Body of pancreas (tissue), 4 donors: ENCODE data around the gene RAMP1. TPM values are rescaled to one million over a fixed set of nuclear protein-coding genes. Genes with fewer than 3 reads are reported as not detected.
A peak's percentile ranks its signal among the peaks of the same experiment; 100 is the strongest.

Source experiments
- ATAC-seq: fragments of 150-250 bp; one replicate; pipeline ENCODE4 v1.9.1; 2016
- DNase-seq, 4 donors: peaks; one replicate each; pipeline ENCODE4 v3.0.0-alpha.2; 2019
- H3K27ac ChIP-seq, 4 donors: fragments of 200-600 bp; sonication (generic); 1 replicate in 3 of 4; 2 replicates in 1 of 4; pipeline versions ENCODE4 v1.5.1 to v1.6.1; 2016 to 2019; ENCODE audit warnings: mild to moderate bottlenecking in 1 of 4, mixed read lengths in 1 of 4, moderate library complexity in 1 of 4
- H3K27me3 ChIP-seq, 2 donors: fragments of 200-600 bp; sonication (generic); one replicate each; pipeline ENCODE4 v1.6.0; 2016; ENCODE audit warnings: mild to moderate bottlenecking in 1 of 2
- H3K36me3 ChIP-seq, 2 donors: fragments of 200-600 bp; sonication (generic); replicated peaks in 1 of 2; 2 replicates each; pipeline ENCODE4 v1.5.1; 2016; ENCODE audit warnings: low read depth in 2 of 2; ENCODE audit not compliant: insufficient read depth in 1 of 2
- H3K4me1 ChIP-seq: fragments of 200-600 bp; sonication (generic); one replicate; pipeline ENCODE4 v1.6.0; 2016
- H3K4me3 ChIP-seq, 2 donors: fragments of 200-600 bp; sonication (generic); 1 replicate in 1 of 2; 2 replicates in 1 of 2; pipeline ENCODE4 v1.5.1; 2016 to 2019
- H3K9me3 ChIP-seq, 3 donors: fragments of 200-600 bp; sonication (generic); 1 replicate in 2 of 3; 2 replicates in 1 of 3; pipeline ENCODE4 v1.5.1; 2016
- POLR2A ChIP-seq, 3 donors: fragments of 450-650 bp; IDR thresholded peaks; one replicate each; pipeline ENCODE4 v1.6.1; 2016; ENCODE audit warnings: antibody characterized with exemption in 3 of 3, mild to moderate bottlenecking in 2 of 3
- WGBS, 2 donors: methylation state at CpG; one replicate each; pipeline ENCODE4 v1.1.5; 2017; 5-methylcytosine and 5-hydroxymethylcytosine counted together
- intact Hi-C: fragments of 100-400 bp; cut with DNase I; formaldehyde crosslinking; loops from one replicate; pipeline ENCODE4 v1.15.1; 2023
- total RNA-seq, 2 donors: library from RNA; depleted of rRNA; stranded (reverse); fragments of >200 nt; gene quantifications; one replicate each; pipeline ENCODE4 v1.1.0, GENCODE V29; 2016
- TF ChIP-seq, protein P1 (sequence below), 7 experiments: fragments of 450-650 bp in 4 of 7; fragments of 200-600 bp in 3 of 7; sonication (generic) in 3 of 7; IDR thresholded peaks; one replicate each; pipeline ENCODE4 v1.5.1; 2016 to 2019; ENCODE audit warnings: antibody characterized with exemption in 7 of 7

The RAMP1 gene
- total RNA-seq, result 10 to 100 TPM; 74.2 to 85.4 TPM

DNA sequence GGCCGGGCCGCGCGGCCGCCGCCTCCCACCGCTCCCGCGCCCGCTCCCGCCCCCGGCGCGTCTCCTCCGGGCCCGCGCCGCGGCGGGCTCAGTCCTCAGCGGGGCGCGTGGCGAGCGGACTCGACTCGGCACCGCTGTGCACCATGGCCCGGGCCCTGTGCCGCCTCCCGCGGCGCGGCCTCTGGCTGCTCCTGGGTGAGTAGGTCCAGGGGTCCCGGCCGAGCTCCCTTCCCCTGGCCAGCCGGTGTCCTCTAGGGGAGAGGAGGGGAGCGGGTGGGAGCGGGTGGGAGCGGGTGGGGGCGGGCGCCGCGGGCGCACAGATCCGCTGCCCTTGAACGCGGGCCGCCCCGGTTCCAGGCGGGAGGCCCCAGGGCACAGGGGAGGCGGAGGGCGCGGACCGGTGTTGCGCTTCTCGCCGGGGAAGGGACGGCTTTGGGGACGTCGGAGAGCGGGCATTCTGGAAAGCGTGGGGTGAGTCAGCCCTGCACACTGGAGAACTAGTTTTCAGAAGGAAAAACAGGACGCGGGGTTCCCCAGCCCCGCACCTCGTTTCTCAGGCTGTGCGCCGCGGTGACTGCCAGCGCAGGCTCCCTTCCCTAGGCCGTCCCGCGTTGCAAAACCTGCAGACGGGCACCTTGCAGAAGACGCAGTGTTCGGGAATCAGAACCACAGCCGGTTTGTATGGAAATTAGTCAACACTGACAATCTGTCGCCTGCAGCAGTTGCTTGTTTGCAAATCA, at the start of gene RAMP1:
Gene RAMP1, plus strand, starts transcription at position 91 of the 740 bp plus-strand sequence. Its CDS starts 53 bp downstream, at position 144.
- H3K4me1 ChIP-seq, result peaks cover 51% of the 10 kb centered on the region

DNA sequence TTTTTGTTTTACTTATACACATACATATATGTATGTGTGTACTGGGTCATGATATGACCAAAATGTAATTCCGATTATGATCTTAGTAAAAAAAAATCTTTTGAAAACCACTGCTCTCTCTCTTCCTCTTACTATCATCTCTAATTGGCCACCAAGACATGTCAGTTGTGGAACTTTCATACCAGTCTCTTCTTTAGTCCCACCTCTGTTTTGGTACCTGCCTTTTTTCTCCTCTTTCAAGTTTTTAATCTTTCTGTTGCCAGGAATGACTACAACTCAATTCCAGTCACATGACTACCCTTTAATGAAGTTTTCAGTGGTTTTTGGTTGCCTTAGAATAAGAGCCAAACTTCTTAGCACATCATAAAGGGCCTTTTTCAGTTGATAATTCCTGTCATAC, 43.8 kb upstream of the RAMP1 start:
- Histone ChIP-seq H3K27me3 (no peaks in the 10 kb centered on the region), H3K27ac (no peak overlapping the region), H3K4me3 (no peak overlapping the region), H3K4me1 (no peaks in the 10 kb centered on the region), H3K9me3 (no peaks in the 10 kb centered on the region), H3K36me3 (no peaks in the 10 kb centered on the region)
- no peak for DNase-seq
- intact Hi-C loops, result no loop called here
- no peak for ATAC-seq
- TF ChIP-seq POLR2A (IDR thresholded peaks at IDR 0.05), result no peak
- TF ChIP-seq, protein P1, sequence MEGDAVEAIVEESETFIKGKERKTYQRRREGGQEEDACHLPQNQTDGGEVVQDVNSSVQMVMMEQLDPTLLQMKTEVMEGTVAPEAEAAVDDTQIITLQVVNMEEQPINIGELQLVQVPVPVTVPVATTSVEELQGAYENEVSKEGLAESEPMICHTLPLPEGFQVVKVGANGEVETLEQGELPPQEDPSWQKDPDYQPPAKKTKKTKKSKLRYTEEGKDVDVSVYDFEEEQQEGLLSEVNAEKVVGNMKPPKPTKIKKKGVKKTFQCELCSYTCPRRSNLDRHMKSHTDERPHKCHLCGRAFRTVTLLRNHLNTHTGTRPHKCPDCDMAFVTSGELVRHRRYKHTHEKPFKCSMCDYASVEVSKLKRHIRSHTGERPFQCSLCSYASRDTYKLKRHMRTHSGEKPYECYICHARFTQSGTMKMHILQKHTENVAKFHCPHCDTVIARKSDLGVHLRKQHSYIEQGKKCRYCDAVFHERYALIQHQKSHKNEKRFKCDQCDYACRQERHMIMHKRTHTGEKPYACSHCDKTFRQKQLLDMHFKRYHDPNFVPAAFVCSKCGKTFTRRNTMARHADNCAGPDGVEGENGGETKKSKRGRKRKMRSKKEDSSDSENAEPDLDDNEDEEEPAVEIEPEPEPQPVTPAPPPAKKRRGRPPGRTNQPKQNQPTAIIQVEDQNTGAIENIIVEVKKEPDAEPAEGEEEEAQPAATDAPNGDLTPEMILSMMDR (IDR thresholded peaks at IDR 0.05), result no peak
- 87 to 94% methylated on average over 1 of the region's 1 CpG for WGBS, 2 donors

More for the DNA sequence above, at the start of gene RAMP1:
- intact Hi-C loops, result loop anchor here (5.0 kb wide), 1 partner anchor 403 kb away; no protein-coding TSS in a partner anchor
- TF ChIP-seq POLR2A (IDR thresholded peaks at IDR 0.05), result peak; percentile 16 to 60 (median 54)
- TF ChIP-seq, protein P1 (IDR thresholded peaks at IDR 0.05), result no peak
- 0 to 1% methylated on average over 13 to 60 of the region's 79 CpGs for whole genome bisulfite sequencing, 2 donors
- Histone ChIP-seq H3K27ac (peak within 1 kb of the TSS; percentile 55 to 96 (median 90)), H3K9me3 (no peaks in the 10 kb centered on the region), H3K4me3 (peak within 1 kb of the TSS; percentile 28 to 58), H3K27me3 (no peaks in the 10 kb centered on the region), H3K36me3 (no peaks in the 10 kb centered on the region)
- peak; percentile 56 to 64 (median 58) for DNase-seq
- ATAC-seq, result peak; percentile 25

DNA sequence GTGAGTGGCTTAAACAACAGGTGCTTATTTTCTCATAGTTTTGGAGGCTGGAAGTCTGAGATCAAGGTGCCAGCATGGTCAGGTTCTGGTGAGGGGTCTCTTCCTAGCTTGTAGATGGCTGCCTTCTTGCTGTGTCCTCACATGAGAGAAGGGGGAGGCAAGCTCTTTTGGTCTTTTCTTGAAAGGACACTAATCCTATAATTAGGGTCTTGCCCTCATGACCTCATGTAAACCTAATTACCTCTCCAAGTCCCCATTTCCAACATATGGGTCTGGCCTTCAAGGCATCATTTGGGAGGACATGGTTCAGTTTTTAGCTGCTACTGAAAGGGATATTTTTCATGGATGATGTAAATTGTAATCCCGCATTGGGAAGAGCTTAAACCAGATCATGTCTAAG, 42.9 kb upstream of the RAMP1 start:
- no peaks in the 10 kb centered on the region for H3K27me3 ChIP-seq
- H3K4me1 ChIP-seq, result no peaks in the 10 kb centered on the region
- no peaks in the 10 kb centered on the region for H3K9me3 ChIP-seq
- TF ChIP-seq, protein P1 (IDR thresholded peaks at IDR 0.05), result no peak
- TF ChIP-seq POLR2A (IDR thresholded peaks at IDR 0.05), result no peak
- ATAC-seq (no peak), DNase-seq (no peak)
- intact Hi-C loops, result no loop called here
- H3K4me3 ChIP-seq, result no peak overlapping the region
- no peak overlapping the region for H3K27ac ChIP-seq
- WGBS, 2 donors, result 91 to 96% methylated on average over 1 of the region's 1 CpG
- H3K36me3 ChIP-seq, result no peaks in the 10 kb centered on the region

DNA sequence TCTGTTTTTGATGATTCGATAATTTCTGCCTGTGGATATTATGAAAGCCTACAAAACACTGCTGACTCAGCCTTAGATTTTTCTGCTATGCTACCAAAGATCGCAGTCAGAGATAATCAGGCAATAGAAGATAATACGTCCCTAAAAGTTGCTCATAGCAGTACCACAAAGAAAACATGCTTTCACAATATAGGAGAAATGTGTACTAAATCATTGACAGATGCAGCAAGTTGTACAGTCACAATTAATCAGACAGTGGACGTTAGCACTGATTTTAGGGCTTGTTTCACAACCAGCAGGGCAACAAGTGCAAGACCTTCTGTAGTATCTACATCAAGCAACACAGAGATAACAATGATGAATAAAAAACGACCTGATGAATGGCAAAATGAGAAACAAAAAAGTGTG, 41.4 kb upstream of the RAMP1 start:
- ATAC-seq (no peak), DNase-seq (no peak)
- intact Hi-C loops, result no loop called here
- Histone ChIP-seq H3K27me3 (no peaks in the 10 kb centered on the region), H3K27ac (no peak overlapping the region), H3K4me1 (no peaks in the 10 kb centered on the region), H3K9me3 (no peaks in the 10 kb centered on the region), H3K36me3 (no peaks in the 10 kb centered on the region), H3K4me3 (no peak overlapping the region)
- WGBS, 2 donors, result 41 to 50% methylated on average over 5 of the region's 5 CpGs
- TF ChIP-seq, protein P1 (IDR thresholded peaks at IDR 0.05), result no peak
- no peak for TF ChIP-seq POLR2A (IDR thresholded peaks at IDR 0.05)

DNA sequence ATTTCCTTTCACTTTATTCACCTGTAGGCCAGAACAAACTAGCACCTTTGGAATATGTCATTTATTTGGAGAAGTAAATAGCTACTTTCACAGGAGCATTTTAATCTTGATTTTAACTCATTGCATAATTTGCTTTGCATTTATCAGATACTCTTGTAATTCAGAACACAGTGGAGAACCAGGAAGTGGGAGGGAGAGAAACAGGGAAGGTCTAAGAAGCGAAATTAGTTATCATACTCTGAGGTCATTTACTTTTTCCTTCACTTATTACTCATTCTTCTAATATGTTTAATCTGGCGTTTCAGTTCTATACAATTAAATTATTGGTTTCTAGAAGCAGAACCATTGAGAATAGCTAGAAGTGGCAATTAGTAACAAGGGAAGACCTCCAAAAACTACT, 40.2 kb upstream of the RAMP1 start:
- 50 to 58% methylated on average over 2 of the region's 2 CpGs for WGBS, 2 donors
- ATAC-seq (no peak), DNase-seq (no peak)
- no peak for TF ChIP-seq POLR2A (IDR thresholded peaks at IDR 0.05)
- TF ChIP-seq, protein P1 (IDR thresholded peaks at IDR 0.05), result no peak
- H3K36me3 ChIP-seq, result no peaks in the 10 kb centered on the region
- no peaks in the 10 kb centered on the region for H3K9me3 ChIP-seq
- intact Hi-C loops, result no loop called here
- no peak overlapping the region for H3K27ac ChIP-seq
- H3K27me3 ChIP-seq, result no peaks in the 10 kb centered on the region
- H3K4me3 ChIP-seq, result no peak overlapping the region
- no peaks in the 10 kb centered on the region for H3K4me1 ChIP-seq
